GM19455 (cell line): Measurements from ENCODE around the gene TDP1.

Source experiments
- ATAC-seq: cut with Tn5 transposase; IDR thresholded peaks from one replicate; pipeline ENCODE4 v1.9.1; 2021; ENCODE audit not compliant: unreplicated experiment

TDP1 gene

DNA sequence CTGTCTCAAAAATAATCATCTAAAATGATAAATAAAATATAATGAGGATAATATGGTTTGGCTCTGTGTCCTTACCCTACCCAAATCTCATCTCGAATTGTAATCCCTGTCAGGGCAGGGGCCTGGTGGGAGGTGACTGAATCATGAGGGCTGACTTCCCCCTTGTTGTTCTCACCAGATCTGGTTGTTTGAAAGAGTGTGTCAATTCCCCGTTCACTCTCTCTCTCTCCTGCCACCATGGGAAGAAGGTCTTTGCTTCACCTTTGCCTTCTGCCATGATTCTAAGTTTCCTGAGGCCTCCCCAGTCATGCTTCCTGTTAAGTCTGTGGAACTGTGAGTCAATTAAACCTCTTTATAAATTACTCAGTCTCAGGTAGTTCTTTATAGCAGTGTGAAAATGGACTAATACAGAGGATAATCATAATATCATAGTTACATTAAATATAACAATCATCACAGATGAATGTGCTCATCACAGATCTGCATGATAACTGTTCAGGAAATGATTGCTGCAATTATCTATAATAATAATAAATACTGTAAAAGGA lies 13.8 kb upstream of the TDP1 start:
- no peak for ATAC-seq

DNA sequence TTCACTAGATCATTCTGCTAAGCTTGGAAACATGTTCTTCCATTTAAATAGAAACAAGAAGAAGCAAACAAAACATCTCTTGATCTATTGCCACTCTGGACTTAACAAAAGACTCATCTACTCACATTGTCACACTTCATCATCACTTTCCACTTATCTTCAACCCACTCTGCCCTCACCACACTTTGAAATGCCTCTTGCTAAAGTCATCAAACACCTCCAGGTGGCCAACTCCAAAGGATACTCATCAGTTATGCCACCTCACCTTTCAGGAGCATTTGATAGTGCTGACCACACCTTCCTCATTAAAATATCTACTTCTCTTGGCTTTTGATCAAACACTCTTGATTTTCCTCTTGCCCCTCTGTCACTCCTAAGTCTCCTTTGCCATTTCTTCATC lies 8.4 kb upstream of the TDP1 start:
- no peak for ATAC-seq

DNA sequence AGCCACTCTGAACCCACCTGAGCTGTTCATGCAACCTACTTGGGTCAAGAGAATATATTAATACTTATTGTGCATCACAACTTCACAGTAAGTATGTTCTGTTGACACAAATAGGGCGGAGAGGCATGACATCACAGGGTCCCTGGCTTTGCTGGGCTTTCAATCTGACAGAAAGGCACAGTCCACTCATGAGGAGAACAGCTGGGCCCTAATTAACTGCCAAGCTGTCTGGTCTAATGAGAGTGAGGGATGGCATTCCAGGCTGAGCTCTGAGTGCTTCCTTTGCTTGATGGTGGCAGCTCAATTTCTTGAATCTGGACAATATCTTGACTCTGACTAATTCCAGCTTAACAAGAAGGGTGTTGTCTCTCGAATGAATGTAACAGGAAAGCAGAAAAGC lies 3.2 kb upstream of the TDP1 start:
- no peak for ATAC-seq

DNA sequence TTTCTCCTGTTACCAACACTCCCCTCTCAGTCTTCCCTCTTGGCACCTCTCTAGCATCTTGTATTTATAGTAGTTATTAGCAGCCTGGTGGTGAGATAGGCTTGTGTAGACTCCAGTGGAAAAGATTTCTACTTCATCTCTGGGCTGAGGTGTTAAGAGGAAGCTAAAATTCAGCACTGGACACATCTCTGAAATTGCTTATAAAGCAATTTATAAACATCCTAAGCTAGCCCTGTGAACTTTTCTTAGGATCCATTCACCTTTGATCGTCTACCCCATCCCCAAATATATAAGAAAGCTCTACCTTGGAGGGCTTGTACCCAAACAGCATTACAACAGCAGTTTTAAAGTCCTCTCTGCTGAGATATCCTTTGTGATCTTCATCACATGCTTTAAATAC lies 2.1 kb upstream of the TDP1 start:
- ATAC-seq: no peak

DNA sequence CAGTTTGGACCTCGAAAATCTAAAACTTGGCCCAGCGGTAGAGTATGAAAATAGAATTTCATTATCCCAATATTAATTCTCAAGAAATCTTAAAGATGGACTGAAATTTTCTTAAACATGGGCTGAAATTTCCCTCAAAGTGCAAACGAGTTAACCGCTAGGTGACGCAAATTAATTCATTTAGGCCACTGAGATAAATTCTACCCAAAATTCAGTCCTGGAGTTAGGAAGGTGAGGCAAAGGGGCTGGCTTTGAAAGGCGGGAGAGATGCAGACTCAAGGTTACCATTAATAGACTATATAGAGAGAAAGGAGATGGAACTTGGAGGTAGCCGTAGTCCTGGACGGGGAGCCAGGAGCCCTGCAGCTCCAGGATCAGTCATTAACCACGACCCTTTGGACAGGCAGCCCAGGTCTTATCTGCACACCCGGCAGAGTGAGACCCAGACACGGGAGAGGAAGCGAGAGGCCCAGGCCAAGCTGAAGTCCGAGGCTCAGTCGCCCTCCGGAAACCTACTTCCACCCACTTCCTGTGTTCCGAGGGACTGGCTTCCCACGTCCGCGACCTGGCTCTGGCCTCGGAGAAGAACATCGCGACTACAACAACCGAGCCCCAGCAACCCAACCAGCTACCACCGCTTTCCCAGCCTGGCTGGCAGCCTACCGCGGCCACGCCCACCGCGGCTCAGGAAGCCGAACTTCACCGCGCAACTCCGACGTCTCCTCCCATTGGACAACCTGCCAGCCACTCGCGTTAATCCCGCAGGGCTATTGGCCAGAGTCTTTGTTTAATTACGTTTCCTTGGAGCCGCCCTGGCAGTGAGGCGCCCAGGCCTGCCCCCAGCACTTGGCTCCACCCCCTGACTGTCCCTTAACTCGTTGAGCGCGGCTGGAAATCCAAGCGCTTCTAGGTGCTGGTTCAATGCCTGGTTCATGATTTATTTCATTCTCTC lies 1.4 kb upstream of the TDP1 start, which contains the start of gene EFCAB11:
Gene EFCAB11, minus strand, starts transcription at position 661 of the 952 bp plus-strand sequence. Its CDS starts 70 bp downstream, at position 591.
- peak; percentile 78 for ATAC-seq

DNA sequence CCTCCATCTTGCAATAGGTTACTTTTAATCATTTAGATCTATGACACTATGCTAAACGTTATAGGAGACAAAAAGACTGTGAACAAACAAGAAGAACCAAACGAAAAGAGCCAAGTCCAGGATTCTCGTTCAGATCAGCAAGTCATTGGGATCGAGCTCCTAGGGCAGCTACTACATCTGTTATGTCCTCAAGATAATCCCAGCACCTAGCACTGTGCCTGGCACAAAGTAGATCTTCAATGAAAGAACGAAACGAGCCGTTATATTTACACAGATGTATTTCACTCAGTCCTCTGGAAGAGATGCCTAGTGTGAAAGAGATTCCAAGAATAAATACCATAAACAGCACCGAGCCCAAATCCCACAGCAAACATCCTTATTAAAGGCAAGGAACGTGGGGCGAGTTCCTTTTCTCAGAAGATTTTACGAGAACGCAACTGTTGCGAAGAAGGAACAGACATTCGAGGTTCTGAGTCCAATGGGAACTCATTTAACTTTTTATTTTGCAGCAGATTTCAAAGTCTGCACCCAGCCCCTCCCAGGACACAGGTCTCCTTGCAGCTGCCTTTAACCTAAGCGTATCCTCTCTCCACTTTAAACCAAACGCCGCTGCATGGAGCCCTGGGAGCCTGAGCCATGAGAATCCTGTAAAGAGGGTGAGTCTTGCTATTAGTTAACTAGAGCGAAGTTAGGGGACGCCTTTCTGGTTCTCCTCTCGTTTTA lies 544 bp upstream of the TDP1 start:
- ATAC-seq: peak; percentile 14

DNA sequence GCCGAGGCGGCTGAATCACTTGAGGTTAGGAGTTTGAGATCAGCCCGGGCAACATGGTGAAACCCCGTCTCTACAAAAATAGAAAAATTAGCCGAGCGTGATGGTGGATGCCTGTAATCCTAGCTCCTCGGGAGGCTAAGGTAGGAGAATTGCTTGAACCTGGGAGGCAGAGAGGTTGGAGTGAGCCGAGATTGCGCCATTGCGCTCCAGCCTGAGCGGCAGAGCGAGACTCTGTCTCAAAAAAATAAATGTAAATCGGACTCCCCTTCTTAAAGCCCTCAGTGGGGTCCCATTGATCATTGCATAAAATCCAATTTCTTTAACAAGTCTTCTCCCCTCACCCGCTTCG lies 908 bp downstream of the TDP1 start:
- ATAC-seq: no peak

DNA sequence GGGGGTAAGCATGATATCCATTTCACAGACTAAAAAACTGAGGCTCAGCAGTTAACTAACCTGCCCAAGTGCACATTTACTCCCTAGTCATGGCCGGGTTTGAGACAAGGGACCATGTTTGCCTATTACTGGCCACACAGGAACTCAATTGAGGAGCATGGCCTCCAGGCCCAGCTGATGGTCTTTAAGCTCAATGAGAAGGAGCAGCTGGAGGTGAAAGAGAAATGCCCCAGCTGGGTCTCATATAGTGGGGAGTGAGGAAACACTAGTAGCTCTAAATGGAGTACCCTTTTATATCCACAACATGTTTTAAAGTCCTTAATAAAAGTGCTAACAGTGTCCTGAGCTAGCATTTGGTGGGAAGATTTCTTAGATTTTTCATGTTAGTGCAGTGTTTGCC lies 1.6 kb downstream of the TDP1 start:
- ATAC-seq: no peak

DNA sequence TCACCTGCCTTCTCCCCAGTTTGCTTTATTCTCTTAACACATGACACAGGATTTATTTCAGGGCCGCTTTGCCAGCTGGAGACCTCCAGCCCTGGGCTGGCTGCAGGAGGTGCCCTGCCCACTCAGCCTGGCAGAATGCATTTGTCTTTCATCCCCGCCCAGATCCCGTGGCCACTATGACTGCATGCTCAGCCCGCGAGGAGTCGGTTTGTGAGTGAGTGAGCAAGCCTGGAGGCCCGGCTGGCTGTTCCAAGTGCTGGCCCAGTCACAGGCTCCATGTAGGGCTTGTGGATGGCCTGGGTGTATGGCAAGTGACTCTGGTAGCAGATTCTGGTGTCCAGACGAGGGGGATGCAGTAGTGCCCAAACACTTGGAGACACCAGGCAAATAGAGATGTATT lies 2.1 kb downstream of the TDP1 start:
- no peak for ATAC-seq

DNA sequence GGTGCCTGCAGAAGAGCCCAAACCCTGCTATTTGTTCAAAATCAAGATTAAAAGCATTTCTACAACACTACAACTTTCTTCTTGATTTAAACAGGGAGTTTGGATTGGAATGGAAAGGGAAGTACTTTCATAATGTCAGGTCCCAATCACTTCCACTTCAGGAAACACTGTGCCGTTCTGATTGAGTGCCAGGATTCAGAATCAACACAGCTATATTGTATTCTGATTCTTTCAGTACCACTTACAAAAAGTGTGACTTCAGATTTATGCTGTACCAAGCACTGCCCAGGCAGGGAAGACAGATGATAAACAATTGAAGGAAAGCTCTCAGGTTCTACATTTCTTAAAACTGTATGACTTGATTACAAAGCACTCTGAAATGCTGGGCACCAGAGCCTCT lies 3.2 kb downstream of the TDP1 start:
- no peak for ATAC-seq

DNA sequence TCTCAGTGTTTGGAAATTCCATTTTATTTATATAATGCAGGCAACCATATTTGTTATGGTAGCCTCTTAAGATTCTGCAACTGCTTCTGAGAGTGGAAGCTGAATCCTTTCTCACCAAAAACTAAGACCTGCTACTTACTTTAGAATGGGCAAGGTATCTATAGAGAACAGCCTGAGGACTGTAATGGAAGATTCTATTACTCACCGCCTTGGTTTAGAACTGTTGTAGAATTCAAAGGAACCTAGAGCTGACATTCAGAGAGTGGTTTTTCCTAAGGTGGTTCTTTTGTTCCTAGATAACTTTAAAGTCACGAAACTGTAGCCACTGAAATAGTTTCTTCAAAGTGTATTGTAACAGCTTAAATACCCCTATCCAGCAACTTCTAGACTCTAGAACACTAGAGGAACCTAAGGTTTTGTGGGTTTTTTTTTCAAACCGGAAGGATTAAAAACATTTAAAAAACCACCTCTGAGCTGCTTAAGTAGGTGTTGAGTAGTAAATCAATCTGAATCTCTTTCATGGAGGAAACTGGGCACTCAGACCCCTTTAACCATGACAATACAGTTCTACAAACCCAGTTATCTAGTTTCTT lies 4.2 kb downstream of the TDP1 start:
- ATAC-seq: no peak

DNA sequence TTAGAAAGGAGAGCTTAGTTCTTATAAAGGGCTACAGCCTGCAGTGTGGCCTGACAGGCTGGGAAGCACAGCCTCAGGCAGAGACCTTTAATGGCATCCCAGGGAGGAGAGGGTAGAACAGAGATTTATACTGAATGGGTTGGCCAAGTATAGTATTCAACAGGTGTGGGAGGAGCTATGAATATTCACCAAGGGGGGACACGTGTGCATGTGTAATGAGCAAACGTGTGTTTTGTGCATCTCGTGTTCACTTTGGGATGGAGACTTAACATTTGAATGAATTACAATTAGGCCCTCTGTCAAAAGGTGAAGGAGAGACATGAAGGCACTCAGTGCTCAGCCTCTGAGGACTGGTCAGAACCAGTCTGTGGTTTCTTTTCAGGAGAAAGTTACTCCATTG lies 5.2 kb downstream of the TDP1 start:
- ATAC-seq: no peak

DNA sequence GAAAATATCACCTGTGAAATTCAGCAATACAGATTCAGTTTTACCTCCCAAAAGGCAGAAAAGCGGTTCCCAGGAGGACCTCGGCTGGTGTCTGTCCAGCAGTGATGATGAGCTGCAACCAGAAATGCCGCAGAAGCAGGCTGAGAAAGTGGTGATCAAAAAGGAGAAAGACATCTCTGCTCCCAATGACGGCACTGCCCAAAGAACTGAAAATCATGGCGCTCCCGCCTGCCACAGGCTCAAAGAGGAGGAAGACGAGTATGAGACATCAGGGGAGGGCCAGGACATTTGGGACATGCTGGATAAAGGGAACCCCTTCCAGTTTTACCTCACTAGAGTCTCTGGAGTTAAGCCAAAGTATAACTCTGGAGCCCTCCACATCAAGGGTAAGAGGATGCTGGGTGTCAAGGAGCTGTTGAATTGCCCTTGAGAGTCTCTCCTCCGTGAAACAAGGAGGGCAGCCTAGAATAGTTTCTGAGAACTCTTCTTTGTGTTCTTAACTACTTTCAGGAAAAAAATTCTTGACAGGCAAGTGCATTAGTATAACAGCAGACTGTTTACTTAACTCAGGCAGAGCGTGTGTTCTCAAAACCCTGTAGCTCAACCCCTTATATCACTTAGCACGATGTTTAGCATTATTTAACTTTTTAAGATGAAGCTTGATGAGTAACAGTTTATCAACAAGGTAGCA lies 7.7 kb downstream of the TDP1 start:
- ATAC-seq: no peak

DNA sequence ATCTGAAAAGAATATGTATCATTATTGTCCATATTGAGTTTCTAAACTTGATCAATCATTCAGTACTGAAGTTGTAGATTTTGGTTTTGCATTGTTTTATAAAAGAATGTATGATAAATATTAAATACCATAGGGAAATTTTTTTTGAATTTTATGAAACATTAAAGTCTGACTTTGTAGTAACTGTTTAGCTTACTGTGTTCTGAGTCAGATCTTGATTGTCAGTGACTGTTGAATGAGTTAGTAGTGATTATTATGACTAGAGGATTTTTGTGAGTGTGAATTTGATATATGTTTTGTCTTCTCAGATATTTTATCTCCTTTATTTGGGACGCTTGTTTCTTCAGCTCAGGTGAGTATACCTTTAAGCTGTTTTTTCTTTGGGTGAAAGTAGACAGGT lies 10.1 kb downstream of the TDP1 start:
- no peak for ATAC-seq

DNA sequence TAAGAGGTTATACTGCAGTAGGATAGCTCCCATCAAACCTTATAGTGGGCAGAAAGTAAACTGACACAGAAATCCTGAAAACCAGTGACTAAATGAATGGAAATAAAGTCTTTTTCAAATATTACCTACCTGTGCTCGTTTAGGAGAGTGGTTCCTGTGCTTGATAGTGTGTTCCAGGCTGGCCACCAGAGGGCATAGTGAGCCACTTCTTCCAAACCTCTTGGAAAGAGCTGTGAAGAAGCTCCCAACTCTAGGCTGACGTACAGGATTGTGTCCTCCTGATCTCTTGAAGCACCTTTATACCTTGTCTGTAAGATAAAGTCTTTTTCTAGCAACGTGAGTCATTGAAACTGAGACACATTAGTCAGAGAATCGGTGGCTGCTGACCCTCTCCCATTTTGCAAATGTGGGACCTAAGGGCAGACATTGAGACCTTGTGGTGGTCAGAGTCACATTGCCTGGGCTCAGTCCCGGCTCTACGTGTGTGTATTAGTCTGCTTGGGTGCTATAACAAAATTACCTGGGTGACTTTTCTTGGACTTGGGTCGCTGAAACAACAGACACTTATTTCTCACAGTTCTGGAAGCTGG lies 17.6 kb downstream of the TDP1 start:
- ATAC-seq: peak; percentile 53

DNA sequence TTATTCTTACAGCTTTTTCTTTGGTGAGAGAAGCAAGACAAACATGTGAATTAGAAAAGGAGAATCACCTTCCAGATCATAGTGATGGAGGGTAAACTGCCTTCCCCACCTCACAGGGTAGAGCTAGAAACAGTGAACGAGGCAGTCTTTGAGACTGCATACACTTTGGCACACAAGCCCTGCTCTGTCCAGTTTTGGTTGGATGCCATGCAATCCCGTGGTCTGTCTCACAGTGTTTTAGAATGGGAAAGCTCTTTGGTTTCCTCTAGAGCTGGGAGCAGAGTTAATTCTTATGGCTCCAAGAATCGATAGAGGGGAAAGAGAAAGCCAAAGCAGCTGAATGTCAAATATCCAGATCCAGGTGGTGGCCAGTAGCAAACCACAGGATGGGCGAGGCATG lies 21.9 kb downstream of the TDP1 start:
- ATAC-seq: no peak

DNA sequence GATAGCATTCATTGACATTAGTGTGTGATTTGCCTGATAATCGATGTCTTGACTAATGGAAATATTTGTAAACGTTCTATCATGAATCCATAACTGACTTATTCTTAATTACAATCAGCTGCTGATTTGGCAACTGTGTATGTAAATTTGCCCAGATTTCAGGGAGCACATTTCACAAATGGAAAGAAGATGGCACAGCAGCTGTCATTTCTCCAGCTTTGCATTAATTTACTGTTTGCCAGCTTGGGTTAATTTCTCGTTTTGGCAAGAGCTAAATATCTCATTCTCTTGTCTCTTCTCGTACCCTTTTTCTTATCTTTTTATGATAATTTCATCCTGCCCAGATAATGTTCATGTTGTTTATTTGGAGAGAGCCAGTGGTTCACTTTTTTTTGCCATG lies 22.9 kb downstream of the TDP1 start:
- ATAC-seq: no peak

DNA sequence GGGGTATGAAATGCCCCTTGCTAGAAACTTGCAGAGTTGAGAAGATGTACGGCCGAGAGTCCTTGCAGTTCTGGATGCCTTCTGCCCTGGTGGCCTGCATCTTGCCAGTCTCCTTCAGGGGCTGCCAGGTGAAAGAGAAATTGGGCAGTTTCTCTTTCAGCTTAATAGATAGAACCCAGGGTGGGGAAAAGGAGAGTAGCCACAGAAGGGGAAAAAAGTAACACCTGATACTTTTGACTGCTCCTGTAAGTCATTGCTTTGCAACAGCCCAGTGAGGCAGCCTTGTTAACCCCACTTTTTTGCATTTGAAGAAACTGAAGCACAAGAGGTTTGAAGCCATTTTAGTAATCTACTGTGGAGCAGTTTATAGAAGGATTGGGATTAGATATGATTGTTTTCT lies 27.6 kb downstream of the TDP1 start:
- ATAC-seq: peak; percentile 50

DNA sequence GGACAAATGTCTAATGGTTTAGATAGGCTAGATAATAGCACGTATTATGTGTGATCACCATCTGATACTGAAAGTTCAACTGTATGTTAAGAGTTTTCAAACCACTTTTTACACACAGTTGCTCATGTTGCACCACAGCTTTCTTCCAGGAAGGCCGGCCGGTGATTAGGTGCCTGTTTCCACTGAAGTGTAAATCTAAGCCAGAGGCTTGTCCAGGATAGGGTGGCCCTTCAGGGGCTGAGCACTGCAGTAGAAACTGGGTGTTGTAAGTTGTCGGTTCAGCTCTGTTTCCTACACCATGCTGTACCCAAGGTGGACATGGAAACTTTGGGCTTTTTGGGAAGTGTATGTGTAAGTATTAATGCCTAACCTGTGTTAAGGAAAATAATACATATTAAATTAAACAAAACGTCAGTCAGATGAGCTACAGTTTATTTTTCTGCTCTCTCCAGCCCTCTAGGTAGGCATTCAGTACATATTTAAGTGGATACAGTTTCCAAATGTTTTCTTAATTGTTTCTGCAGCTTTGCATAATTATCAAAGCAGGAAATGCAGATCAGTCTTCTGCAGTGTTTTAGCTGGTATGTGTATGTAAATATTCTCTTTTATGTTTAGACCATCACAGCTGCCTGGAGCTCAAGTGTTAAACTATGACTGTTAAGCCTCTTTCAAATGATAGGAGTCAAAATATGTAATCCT lies 30.9 kb downstream of the TDP1 start:
- ATAC-seq: no peak

DNA sequence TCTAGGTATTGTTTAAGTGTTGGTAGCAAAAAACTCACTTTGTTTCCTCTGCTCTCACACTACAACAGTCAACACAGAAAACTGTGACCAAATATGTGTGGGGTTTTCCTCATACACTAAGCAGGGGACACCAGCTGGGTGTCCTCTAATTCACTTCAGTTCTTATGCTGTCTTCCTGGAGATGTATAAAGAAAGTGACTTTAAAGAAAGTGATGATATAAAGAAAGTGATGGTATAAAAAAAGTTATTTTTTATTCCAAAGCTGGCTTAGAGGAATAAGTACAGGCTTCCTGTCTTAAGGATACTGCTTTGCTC lies 31.4 kb downstream of the TDP1 start:
- no peak for ATAC-seq
